CD14-positive monocyte (primary cell): ENCODE measurements around the gene ZCCHC12. TPM values are rescaled to one million over a fixed set of nuclear protein-coding genes. Genes with fewer than 3 reads are reported as not detected.
A peak's percentile ranks its signal among the peaks of the same experiment; 100 is the strongest.
"Not testable (repeated sequence)": the region's sequence is repeated elsewhere in the genome, so short reads cannot be mapped to it uniquely, and the experiment has no call there.

ENCODE experiments used
- DNase-seq, 3 donors: peaks; one replicate each; pipeline ENCODE4 v3.0.0-alpha.2; 2011 to 2022
- H2AFZ ChIP-seq: 2 replicates; pipeline ENCODE4 v1.6.0; 2012; ENCODE audit warnings: mild to moderate bottlenecking, low read depth, low read length, inconsistent platforms; ENCODE audit not compliant: insufficient read depth, poor library complexity, severe bottlenecking
- H3K27ac ChIP-seq, 2 donors: 1 replicate in 1 of 2; 2 replicates in 1 of 2; pipeline ENCODE4 v1.5.1; 2012 to 2013; ENCODE audit warnings: low read length in 2 of 2, control low read depth in 1 of 2, inconsistent platforms in 1 of 2, low read depth in 1 of 2, mild to moderate bottlenecking in 1 of 2
- H3K27me3 ChIP-seq, 2 donors: one replicate each; pipeline versions ENCODE4 v1.6.0 to v1.6.1; 2011 to 2013; ENCODE audit warnings: low read length in 2 of 2; ENCODE audit not compliant: control insufficient read depth in 2 of 2, insufficient read depth in 2 of 2
- H3K36me3 ChIP-seq, 2 donors: replicated peaks in 1 of 2; 1 replicate in 1 of 2; 2 replicates in 1 of 2; pipeline versions ENCODE4 v1.5.1 to v1.6.1; 2012 to 2013; ENCODE audit warnings: low read length in 2 of 2, control low read depth in 1 of 2, inconsistent platforms in 1 of 2, mild to moderate bottlenecking in 1 of 2; ENCODE audit not compliant: insufficient read depth in 2 of 2, control insufficient read depth in 1 of 2
- H3K4me1 ChIP-seq, 2 donors: 1 replicate in 1 of 2; 2 replicates in 1 of 2; pipeline versions ENCODE4 v1.5.1 to v1.6.1; 2012 to 2013; ENCODE audit warnings: low read length in 2 of 2, control low read depth in 1 of 2, inconsistent platforms in 1 of 2, mild to moderate bottlenecking in 1 of 2, moderate library complexity in 1 of 2; ENCODE audit not compliant: insufficient read depth in 2 of 2, control insufficient read depth in 1 of 2
- H3K4me2 ChIP-seq: replicated peaks from 2 replicates; pipeline ENCODE3; 2012; ENCODE audit warnings: low read length, moderate library complexity, mild to moderate bottlenecking; ENCODE audit not compliant: poor library complexity, severe bottlenecking; ENCODE audit errors: extremely low read depth
- H3K4me3 ChIP-seq, 3 experiments: fragments of 200-600 bp in 1 of 3; sonication (generic) in 1 of 3; replicated peaks in 1 of 3; 1 replicate in 2 of 3; 2 replicates in 1 of 3; pipeline ENCODE4 v1.5.1; 2011 to 2013; ENCODE audit warnings: low read length in 3 of 3, mild to moderate bottlenecking in 3 of 3, control low read depth in 2 of 3, low read depth in 2 of 3, inconsistent platforms in 1 of 3, moderate library complexity in 1 of 3
- H3K79me2 ChIP-seq: 2 replicates; pipeline ENCODE4 v1.6.0; 2012; ENCODE audit warnings: mild to moderate bottlenecking, control low read depth, inconsistent platforms, low read length, moderate library complexity; ENCODE audit not compliant: insufficient read depth
- H3K9ac ChIP-seq: 2 replicates; pipeline ENCODE4 v1.6.0; 2017; ENCODE audit warnings: low read length, mild to moderate bottlenecking; ENCODE audit not compliant: insufficient read depth, poor library complexity, severe bottlenecking
- H3K9me3 ChIP-seq, 2 donors: replicated peaks in 1 of 2; 1 replicate in 1 of 2; 2 replicates in 1 of 2; pipeline versions ENCODE4 v1.5.1 to v1.6.1; 2012 to 2013; ENCODE audit warnings: low read length in 2 of 2, control low read depth in 1 of 2; ENCODE audit not compliant: control insufficient read depth in 1 of 2, insufficient read depth in 1 of 2
- H4K20me1 ChIP-seq: 2 replicates; pipeline ENCODE4 v1.6.0; 2012; ENCODE audit warnings: mild to moderate bottlenecking, low read length, control low read depth, moderate library complexity; ENCODE audit not compliant: insufficient read depth
- H3K27ac Mint-ChIP-seq, 7 donors: one replicate each; pipeline ENCODE4 v1.8.0; 2020; ENCODE audit warnings: mild to moderate bottlenecking in 7 of 7, mixed read lengths in 7 of 7, moderate library complexity in 6 of 7, inconsistent platforms in 2 of 7
- H3K27me3 Mint-ChIP-seq, 3 donors: one replicate each; pipeline ENCODE4 v1.8.0; 2021 to 2022; ENCODE audit warnings: low read depth in 3 of 3, mild to moderate bottlenecking in 3 of 3, mixed read lengths in 3 of 3, moderate library complexity in 3 of 3, inconsistent platforms in 1 of 3
- H3K36me3 Mint-ChIP-seq, 2 donors: one replicate each; pipeline ENCODE4 v1.8.0; 2020; ENCODE audit warnings: mixed read lengths in 2 of 2, inconsistent platforms in 1 of 2, mild to moderate bottlenecking in 1 of 2
- H3K4me1 Mint-ChIP-seq: one replicate; pipeline ENCODE4 v1.8.0; 2020; ENCODE audit warnings: mild to moderate bottlenecking, mixed read lengths
- H3K4me3 Mint-ChIP-seq, 2 donors: one replicate each; pipeline ENCODE4 v1.8.0; 2020; ENCODE audit warnings: mild to moderate bottlenecking in 2 of 2, mixed read lengths in 2 of 2, moderate library complexity in 1 of 2
- H3K9me3 Mint-ChIP-seq, 7 donors: one replicate each; pipeline ENCODE4 v1.8.0; 2020 to 2022; ENCODE audit warnings: mixed read lengths in 7 of 7, mild to moderate bottlenecking in 6 of 7, moderate library complexity in 6 of 7, inconsistent platforms in 2 of 7
- WGBS: methylation state at CpG from one replicate; pipeline ENCODE4 v1.1.5; 2013; ENCODE audit warnings: missing lambda C conversion rate; ENCODE audit not compliant: insufficient coverage; 5-methylcytosine and 5-hydroxymethylcytosine counted together
- intact Hi-C, 2 donors: fragments of 100-400 bp; cut with micrococcal nuclease; formaldehyde crosslinking; loops; one replicate each; pipeline versions ENCODE4 v1.15.0 to v1.15.1; 2023
- polyA plus RNA-seq, 3 donors: library from polyadenylated mRNA; depleted of rRNA in 1 of 3; unstranded in 2 of 3; stranded (reverse) in 1 of 3; fragments of 300-500 nt in 2 of 3; fragments of >200 nt in 1 of 3; fragmentation: Illumina TruSeq in 2 of 3; gene quantifications; 1 replicate in 2 of 3; 2 replicates in 1 of 3; pipeline ENCODE4 v1.2.3, GENCODE V29; 2012 to 2021
- TF ChIP-seq, protein P1 (sequence below): fragments of 200-600 bp; IDR thresholded peaks from one replicate; pipeline ENCODE4 v1.8.0; 2022; ENCODE audit warnings: antibody characterized with exemption, mild to moderate bottlenecking

ZCCHC12 gene
- polyA plus RNA-seq, 3 donors, result 0.04 TPM; not detected in 2

DNA sequence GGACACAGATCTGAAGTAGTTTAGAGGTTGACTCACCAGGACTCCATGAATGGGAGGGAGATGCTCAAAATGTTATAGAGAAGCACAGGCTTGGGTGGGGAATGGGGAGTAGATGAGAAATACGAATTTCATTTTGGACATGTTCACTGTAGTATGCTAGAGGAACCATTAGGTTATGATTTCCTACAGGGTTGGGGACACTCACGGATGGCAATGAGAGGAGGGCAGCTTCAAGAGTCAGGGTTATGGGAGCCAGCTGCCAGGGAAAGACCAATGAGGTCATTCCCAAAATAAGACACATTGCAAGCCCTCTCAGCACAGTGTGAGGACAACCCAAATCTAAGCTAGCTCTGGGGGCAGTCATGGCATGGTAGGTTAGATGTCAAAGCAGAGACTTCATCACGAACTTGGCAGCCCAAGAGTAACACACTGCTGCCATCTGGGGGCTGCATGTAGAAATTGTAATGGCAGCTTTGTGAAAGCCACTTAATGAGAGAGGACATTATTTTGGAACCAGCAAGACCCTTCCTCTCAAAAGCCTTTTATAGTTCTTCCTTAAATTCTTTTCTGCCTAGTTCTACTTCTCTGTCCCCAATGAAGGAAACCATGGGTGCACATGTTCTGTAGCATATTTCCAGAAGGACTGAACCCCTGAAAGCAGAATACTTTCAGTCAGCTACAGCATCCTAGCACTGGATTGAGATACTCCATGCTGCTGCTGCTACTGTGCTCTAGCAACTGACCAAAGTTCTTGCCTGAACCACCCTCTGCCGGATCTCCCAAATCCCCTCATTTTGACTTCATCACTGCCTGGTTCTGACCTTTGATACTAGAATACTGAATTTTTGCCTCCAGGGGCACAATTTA is 16.2 kb upstream of the ZCCHC12 start:
- H3K27ac Mint-ChIP-seq, result peak overlapping the region in 1 of 7 donors; percentile 33
- H4K20me1 ChIP-seq, result no peaks in the 10 kb centered on the region
- WGBS, result 38% methylated on average over 1 of the region's 4 CpGs

DNA sequence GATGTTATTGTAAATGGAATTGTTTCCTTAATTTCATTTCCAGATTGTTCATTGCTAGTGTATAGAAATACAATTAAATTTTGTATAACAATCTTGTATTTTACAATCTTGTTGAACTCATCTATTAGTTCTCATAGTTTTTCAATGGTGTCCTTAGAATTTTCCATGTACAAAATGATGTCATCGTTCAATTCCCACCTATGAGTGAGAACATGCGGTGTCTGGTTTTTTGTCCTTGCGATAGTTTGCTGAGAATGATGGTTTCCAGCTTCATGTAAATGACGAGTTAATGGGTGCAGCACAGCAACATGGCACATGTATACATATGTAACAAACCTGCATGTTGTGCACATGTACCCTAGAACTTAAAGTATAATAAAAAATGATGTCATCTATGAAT is 6.4 kb upstream of the ZCCHC12 start:
- H3K9ac ChIP-seq, H3K36me3 ChIP-seq, H3K79me2 ChIP-seq, H2AFZ ChIP-seq, H3K27ac ChIP-seq, H3K4me3 ChIP-seq, H3K36me3 Mint-ChIP-seq, DNase-seq, H3K4me1 Mint-ChIP-seq, H3K9me3 ChIP-seq, H3K27me3 ChIP-seq, H3K4me2 ChIP-seq, H3K27ac Mint-ChIP-seq, H3K9me3 Mint-ChIP-seq, intact Hi-C loops, H4K20me1 ChIP-seq, H3K4me1 ChIP-seq, H3K4me3 Mint-ChIP-seq: not testable (repeated sequence)
- no CpG with 5 or more reads among the region's 4 CpGs for WGBS
- H3K27me3 Mint-ChIP-seq, result peaks cover 7 to 19% (median 11%) of the 10 kb centered on the region in 3 donors

More for the DNA sequence above, 16.2 kb upstream of the ZCCHC12 start:
- Mint-ChIP-seq H3K27me3 (peaks cover 0 to 10% (median 2%) of the 10 kb centered on the region in 3 donors), H3K9me3 (peaks cover 0 to 16% (median 11%) of the 10 kb centered on the region in 7 donors), H3K4me1 (peaks cover 20% of the 10 kb centered on the region), H3K4me3 (no peak overlapping the region), H3K36me3 (peaks cover 3 to 4% of the 10 kb centered on the region in 2 donors)
- H3K4me2 ChIP-seq, result no peak overlapping the region
- no peak overlapping the region for H3K4me3 ChIP-seq
- TF ChIP-seq, protein P1, sequence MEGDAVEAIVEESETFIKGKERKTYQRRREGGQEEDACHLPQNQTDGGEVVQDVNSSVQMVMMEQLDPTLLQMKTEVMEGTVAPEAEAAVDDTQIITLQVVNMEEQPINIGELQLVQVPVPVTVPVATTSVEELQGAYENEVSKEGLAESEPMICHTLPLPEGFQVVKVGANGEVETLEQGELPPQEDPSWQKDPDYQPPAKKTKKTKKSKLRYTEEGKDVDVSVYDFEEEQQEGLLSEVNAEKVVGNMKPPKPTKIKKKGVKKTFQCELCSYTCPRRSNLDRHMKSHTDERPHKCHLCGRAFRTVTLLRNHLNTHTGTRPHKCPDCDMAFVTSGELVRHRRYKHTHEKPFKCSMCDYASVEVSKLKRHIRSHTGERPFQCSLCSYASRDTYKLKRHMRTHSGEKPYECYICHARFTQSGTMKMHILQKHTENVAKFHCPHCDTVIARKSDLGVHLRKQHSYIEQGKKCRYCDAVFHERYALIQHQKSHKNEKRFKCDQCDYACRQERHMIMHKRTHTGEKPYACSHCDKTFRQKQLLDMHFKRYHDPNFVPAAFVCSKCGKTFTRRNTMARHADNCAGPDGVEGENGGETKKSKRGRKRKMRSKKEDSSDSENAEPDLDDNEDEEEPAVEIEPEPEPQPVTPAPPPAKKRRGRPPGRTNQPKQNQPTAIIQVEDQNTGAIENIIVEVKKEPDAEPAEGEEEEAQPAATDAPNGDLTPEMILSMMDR, result peak; percentile 67
- no peak overlapping the region for H2AFZ ChIP-seq
- H3K36me3 ChIP-seq, result no peaks in the 10 kb centered on the region
- intact Hi-C loops, result loop anchor here in 1 of 2 donors (5.0 kb wide), 1 partner anchor 205 kb away; no protein-coding TSS in a partner anchor
- H3K27ac ChIP-seq, result no peak overlapping the region
- H3K79me2 ChIP-seq, result no peaks in the 10 kb centered on the region
- peak; percentile 30 to 53 (median 38) for DNase-seq
- peaks cover 8 to 14% of the 10 kb centered on the region in 2 donors for H3K4me1 ChIP-seq
- no peaks in the 10 kb centered on the region for H3K27me3 ChIP-seq
- peaks cover 5 to 9% of the 10 kb centered on the region in 2 donors for H3K9me3 ChIP-seq
- H3K9ac ChIP-seq, result no peak overlapping the region
